Measurements from ENCODE around the gene CACNG4. TPM values are rescaled to one million over a fixed set of nuclear protein-coding genes. Genes with fewer than 3 reads are reported as not detected.

CACNG4 gene
- total RNA-seq, 1 experiment from 2014 or later: 2.4 TPM

DNA sequence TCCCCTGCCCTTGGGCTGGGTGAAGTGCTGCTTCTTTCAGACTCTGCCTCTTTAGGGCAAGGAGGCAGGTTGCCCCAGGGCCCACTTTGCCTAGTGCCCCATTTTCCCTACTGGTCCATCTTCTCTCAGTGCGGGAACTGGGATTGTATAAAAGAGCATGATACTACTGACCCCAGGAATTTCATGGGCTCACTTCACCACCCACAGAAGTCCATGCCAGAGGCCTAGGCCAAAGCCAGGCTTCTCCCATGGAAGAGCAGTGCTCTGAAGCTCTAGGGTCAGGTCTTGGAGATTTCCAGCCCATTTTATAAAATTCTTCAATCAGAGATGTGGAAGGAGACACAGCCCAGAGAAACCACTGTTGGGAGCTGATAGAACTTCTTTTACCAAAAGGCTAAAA is 85.6 kb downstream of the CACNG4 start:
- intact Hi-C loops (cut with micrococcal nuclease): no loop called here
- Histone ChIP-seq H3K79me2 (ENCODE audit: low read length) (no peaks in the 10 kb centered on the region), H3K36me3 (ENCODE audit: low read depth, low read length) (no peaks in the 10 kb centered on the region), H3K9ac (ENCODE audit: low read length) (no peak overlapping the region), H3K4me3 (ENCODE audit: low read length) (no peak overlapping the region), H3K4me2 (ENCODE audit: low read length) (no peak overlapping the region), H3F3A (ENCODE audit: low read length, unreplicated experiment) (no peaks in the 10 kb centered on the region), H3K9me2 (replicated peaks; ENCODE audit: low read length) (no peaks in the 10 kb centered on the region), H2AFZ (ENCODE audit: low read length) (no peak overlapping the region), H3K4me1 (ENCODE audit: insufficient read depth, low read length) (0 out of 2 replicates have a peak, but pooled peaks cover 7% of the 10 kb centered on the region), H4K20me1 (ENCODE audit: low read length) (no peaks in the 10 kb centered on the region), H3K27me3 (ENCODE audit: low read length) (no peaks in the 10 kb centered on the region), H3K27ac (ENCODE audit: low read length) (no peak overlapping the region), H3K9me3 (ENCODE audit: low read length) (peaks cover 10% of the 10 kb centered on the region; the same call in 1 of the 2 replicates)
- no peak for DNase-seq
- no TSS peak for BruUV-seq (replicated peaks)
- TF ChIP-seq, protein P1, sequence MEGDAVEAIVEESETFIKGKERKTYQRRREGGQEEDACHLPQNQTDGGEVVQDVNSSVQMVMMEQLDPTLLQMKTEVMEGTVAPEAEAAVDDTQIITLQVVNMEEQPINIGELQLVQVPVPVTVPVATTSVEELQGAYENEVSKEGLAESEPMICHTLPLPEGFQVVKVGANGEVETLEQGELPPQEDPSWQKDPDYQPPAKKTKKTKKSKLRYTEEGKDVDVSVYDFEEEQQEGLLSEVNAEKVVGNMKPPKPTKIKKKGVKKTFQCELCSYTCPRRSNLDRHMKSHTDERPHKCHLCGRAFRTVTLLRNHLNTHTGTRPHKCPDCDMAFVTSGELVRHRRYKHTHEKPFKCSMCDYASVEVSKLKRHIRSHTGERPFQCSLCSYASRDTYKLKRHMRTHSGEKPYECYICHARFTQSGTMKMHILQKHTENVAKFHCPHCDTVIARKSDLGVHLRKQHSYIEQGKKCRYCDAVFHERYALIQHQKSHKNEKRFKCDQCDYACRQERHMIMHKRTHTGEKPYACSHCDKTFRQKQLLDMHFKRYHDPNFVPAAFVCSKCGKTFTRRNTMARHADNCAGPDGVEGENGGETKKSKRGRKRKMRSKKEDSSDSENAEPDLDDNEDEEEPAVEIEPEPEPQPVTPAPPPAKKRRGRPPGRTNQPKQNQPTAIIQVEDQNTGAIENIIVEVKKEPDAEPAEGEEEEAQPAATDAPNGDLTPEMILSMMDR (conservative IDR thresholded peaks at IDR 0.05; ENCODE audit: low read depth, low read length): no peak
- TF ChIP-seq EZH2 (IDR thresholded peaks at IDR 0.05; ENCODE audit: low read length, unreplicated experiment): no peak
- ChIA-PET CTCF (no interaction called here), POLR2A (ENCODE audit: unreplicated experiment) (no interaction called here)
- ATAC-seq: no peak

DNA sequence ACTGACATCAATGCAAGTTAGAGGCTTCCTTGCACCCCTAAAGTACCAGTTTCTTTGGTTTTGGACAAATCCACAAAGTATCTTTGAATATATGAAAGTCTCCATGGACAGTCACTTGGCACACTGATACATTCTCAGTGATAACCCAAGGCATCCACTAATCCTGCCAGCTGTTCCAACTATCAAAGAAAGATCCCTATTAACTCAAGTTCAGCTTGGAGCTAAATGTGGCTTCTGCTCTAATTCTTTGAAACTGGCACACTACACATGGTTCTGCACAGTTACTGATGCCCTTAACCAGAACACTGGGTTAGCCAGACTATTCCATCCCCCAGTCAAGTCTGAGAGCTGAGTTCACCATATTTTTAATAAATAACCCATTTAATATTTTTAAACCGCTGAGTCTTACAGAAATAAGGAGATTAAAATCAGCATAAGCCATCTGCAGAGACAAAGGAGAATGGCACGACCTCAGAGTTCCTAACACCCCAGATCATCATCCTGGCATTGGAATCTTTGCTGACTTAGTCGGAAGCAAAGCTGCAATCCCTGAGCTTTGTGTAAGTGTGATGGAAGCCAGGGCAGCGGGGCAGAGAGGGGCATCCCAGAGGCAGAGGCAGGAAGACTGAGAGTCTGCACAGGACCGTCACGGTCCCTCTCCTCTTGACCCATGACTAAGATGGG is 86.1 kb downstream of the CACNG4 start:
- no peaks in the 10 kb centered on the region for H3K9me2 ChIP-seq (replicated peaks; ENCODE audit: low read length)
- TF ChIP-seq, protein P1 (conservative IDR thresholded peaks at IDR 0.05; ENCODE audit: low read depth, low read length): no peak
- TF ChIP-seq EZH2 (IDR thresholded peaks at IDR 0.05; ENCODE audit: low read length, unreplicated experiment) (no peak), EZH2phosphoT487 (IDR thresholded peaks at IDR 0.05; ENCODE audit: borderline replicate concordance, low read length) (no peak)
- H3K9ac ChIP-seq (ENCODE audit: low read length): no peak overlapping the region
- ATAC-seq (no peak), DNase-seq (no peak)
- H3K4me3 ChIP-seq (ENCODE audit: low read length): no peak overlapping the region
- peaks cover 10% of the 10 kb centered on the region; the same call in 1 of the 2 replicates for H3K9me3 ChIP-seq (ENCODE audit: low read length)
- no peaks in the 10 kb centered on the region for H4K20me1 ChIP-seq (ENCODE audit: low read length)
- intact Hi-C loops (cut with micrococcal nuclease): no loop called here
- no peak overlapping the region for H3K4me2 ChIP-seq (ENCODE audit: low read length)
- ChIA-PET POLR2A (ENCODE audit: unreplicated experiment) (no interaction called here), CTCF (interaction anchor here (0.6 kb wide), 1 partner anchor 150 kb away, joined by 3 read pairs; no protein-coding TSS in a partner anchor)
- H3K36me3 ChIP-seq (ENCODE audit: low read depth, low read length): no peaks in the 10 kb centered on the region
- BruUV-seq (replicated peaks): no TSS peak
- no peak overlapping the region for H3K27ac ChIP-seq (ENCODE audit: low read length)
- H3K27me3 ChIP-seq (ENCODE audit: low read length): no peaks in the 10 kb centered on the region
- no peaks in the 10 kb centered on the region for H3F3A ChIP-seq (ENCODE audit: low read length, unreplicated experiment)
- H3K79me2 ChIP-seq (ENCODE audit: low read length): no peaks in the 10 kb centered on the region
- H2AFZ ChIP-seq (ENCODE audit: low read length): no peak overlapping the region
- 0 out of 2 replicates have a peak, but pooled peaks cover 7% of the 10 kb centered on the region for H3K4me1 ChIP-seq (ENCODE audit: insufficient read depth, low read length)

DNA sequence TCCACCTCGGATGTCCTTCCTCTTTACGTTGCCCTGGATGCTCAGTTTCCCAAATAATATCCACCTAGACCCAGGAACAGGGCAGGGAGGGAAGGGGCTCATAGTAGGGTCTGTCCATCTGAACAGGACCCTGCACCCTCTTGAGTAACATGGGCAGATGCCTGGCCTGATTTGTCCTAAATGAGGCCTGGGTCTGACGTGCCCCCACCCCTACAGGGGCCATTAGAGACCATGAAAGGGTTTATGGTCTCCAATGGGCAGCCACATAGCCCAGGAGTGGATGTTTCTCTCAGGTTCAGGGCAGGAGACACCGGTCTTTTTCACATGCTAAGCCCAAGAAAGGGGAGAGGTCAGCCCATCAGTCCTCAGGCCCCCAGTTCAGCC is 86.6 kb downstream of the CACNG4 start:
- 0 out of 2 replicates have a peak, but pooled peaks cover 7% of the 10 kb centered on the region for H3K4me1 ChIP-seq (ENCODE audit: insufficient read depth, low read length)
- ChIA-PET CTCF (interaction anchor here (0.6 kb wide), 1 partner anchor 151 kb away, joined by 3 read pairs; no protein-coding TSS in a partner anchor), POLR2A (ENCODE audit: unreplicated experiment) (no interaction called here)
- H2AFZ ChIP-seq (ENCODE audit: low read length): no peak overlapping the region
- no peaks in the 10 kb centered on the region for H3K27me3 ChIP-seq (ENCODE audit: low read length)
- no peak overlapping the region for H3K27ac ChIP-seq (ENCODE audit: low read length)
- no peaks in the 10 kb centered on the region for H3F3A ChIP-seq (ENCODE audit: low read length, unreplicated experiment)
- no peaks in the 10 kb centered on the region for H3K9me2 ChIP-seq (replicated peaks; ENCODE audit: low read length)
- no peak overlapping the region for H3K4me2 ChIP-seq (ENCODE audit: low read length)
- ATAC-seq (no peak), DNase-seq (no peak)
- peaks cover 10% of the 10 kb centered on the region; the same call in 1 of the 2 replicates for H3K9me3 ChIP-seq (ENCODE audit: low read length)
- H4K20me1 ChIP-seq (ENCODE audit: low read length): no peaks in the 10 kb centered on the region
- BruUV-seq (replicated peaks): no TSS peak
- TF ChIP-seq, protein P1 (conservative IDR thresholded peaks at IDR 0.05; ENCODE audit: low read depth, low read length): no peak
- no peak for TF ChIP-seq EZH2phosphoT487 (IDR thresholded peaks at IDR 0.05; ENCODE audit: borderline replicate concordance, low read length)
- TF ChIP-seq EZH2 (IDR thresholded peaks at IDR 0.05; ENCODE audit: low read length, unreplicated experiment): no peak
- intact Hi-C loops (cut with micrococcal nuclease): no loop called here
- no peak overlapping the region for H3K4me3 ChIP-seq (ENCODE audit: low read length)
- H3K79me2 ChIP-seq (ENCODE audit: low read length): no peaks in the 10 kb centered on the region
- no peaks in the 10 kb centered on the region for H3K36me3 ChIP-seq (ENCODE audit: low read depth, low read length)
- H3K9ac ChIP-seq (ENCODE audit: low read length): no peak overlapping the region
